ENCODE measurements around the gene FAM174C. TPM values are rescaled to one million over a fixed set of nuclear protein-coding genes. Genes with fewer than 3 reads are reported as not detected.
A peak's percentile ranks its signal among the peaks of the same experiment; 100 is the strongest.

The FAM174C gene
- total and polyA plus RNA-seq, 2 donors, result 29.2 to 62.2 TPM

- peak in 2 of 9 donors; percentile 39 to 65 for DNase-seq (ENCODE audit: low read depth in 6 of 9, low spot score in 9 of 9)
- peak within 1 kb of the TSS; percentile 86 to 89 for H3K27ac ChIP-seq (ENCODE audit: low read depth in 1 of 2, low read length in 1 of 2)
- H3K27me3 ChIP-seq (ENCODE audit: control insufficient read depth in 2 of 2, insufficient read depth in 1 of 2, low read length in 1 of 2), result peaks cover 0 to 5% of the 10 kb centered on the region in 2 donors
- peak within 1 kb of the TSS; percentile 33 to 99 for H3K4me3 ChIP-seq (ENCODE audit: low read length in 2 of 2)
- WGBS, result 1% methylated on average over 60 of the region's 60 CpGs
- H3K9me3 ChIP-seq (ENCODE audit: control insufficient read depth in 2 of 2, insufficient read depth in 1 of 2, low read length in 1 of 2), result no peaks in the 10 kb centered on the region
- H3K4me1 ChIP-seq (ENCODE audit: control insufficient read depth in 2 of 2, insufficient read depth in 2 of 2, low read length in 2 of 2), result peaks cover 10 to 46% of the 10 kb centered on the region in 2 donors
- H3K36me3 ChIP-seq (ENCODE audit: control insufficient read depth in 2 of 2, insufficient read depth in 2 of 2, low read length in 1 of 2), result peaks cover 17 to 23% of the 10 kb centered on the region in 2 donors
These were observed 27.1 kb upstream of the FAM174C start, which contains the start of gene MIDN for GRCh38 chr19:1248139-1248785. MIDN (plus strand) TSS chr19:1248583; CDS start chr19:1250297, 1,714 bp downstream.

DNA sequence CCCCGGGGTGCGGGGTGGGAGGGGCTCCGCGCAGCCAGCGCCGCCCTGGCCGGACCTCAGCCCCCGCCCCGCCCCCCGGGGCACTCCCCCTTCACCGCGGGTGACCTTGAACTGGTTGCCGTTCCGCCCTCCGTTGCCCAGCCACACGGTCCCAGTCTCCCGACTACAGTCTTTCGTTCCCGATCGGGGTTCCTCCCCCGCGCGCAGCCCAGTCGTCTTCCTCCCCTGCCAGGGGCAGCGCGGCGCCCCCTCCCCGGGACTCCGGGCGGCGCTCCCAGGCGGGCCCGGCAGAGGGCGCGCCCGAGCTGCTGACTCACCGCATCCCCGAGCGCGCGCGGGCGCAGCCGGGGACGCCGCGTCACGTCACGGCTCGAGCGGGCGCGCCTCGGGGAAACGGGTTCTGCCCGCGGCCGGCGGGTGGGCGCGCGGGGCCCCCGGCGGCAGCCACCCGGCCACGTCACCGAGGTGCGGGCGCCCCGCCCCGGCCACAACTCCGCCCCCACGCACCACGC is 26.5 kb upstream of the FAM174C start:
- H3K4me1 ChIP-seq (ENCODE audit: control insufficient read depth in 2 of 2, insufficient read depth in 2 of 2, low read length in 2 of 2), result peaks cover 16 to 48% of the 10 kb centered on the region in 2 donors

GRCh38 chr19:1249298-1249989 is 25.9 kb upstream of the FAM174C start:
- H3K4me3 ChIP-seq (ENCODE audit: low read length in 2 of 2), result peak overlapping the region; percentile 89 to 99
- H3K27me3 ChIP-seq (ENCODE audit: control insufficient read depth in 2 of 2, insufficient read depth in 1 of 2, low read length in 1 of 2), result peaks cover 0 to 5% of the 10 kb centered on the region in 2 donors
- WGBS, result under 1% methylated on average over 102 of the region's 102 CpGs
- DNase-seq (ENCODE audit: low read depth in 6 of 9, low spot score in 9 of 9), result peak in 8 of 9 donors; percentile 92 to 99 (median 98)
- H3K4me1 ChIP-seq (ENCODE audit: control insufficient read depth in 2 of 2, insufficient read depth in 2 of 2, low read length in 2 of 2), result peaks cover 18 to 43% of the 10 kb centered on the region in 2 donors
- H3K27ac ChIP-seq (ENCODE audit: low read depth in 1 of 2, low read length in 1 of 2), result peak overlapping the region; percentile 94 to 97
- H3K9me3 ChIP-seq (ENCODE audit: control insufficient read depth in 2 of 2, insufficient read depth in 1 of 2, low read length in 1 of 2), result peaks cover 0 to under 1% of the 10 kb centered on the region in 2 donors
- H3K36me3 ChIP-seq (ENCODE audit: control insufficient read depth in 2 of 2, insufficient read depth in 2 of 2, low read length in 1 of 2), result peaks cover 23 to 30% of the 10 kb centered on the region in 2 donors

More for the DNA sequence above, 26.5 kb upstream of the FAM174C start:
- DNase-seq (ENCODE audit: low read depth in 6 of 9, low spot score in 9 of 9), result peak in 5 of 9 donors; percentile 65 to 87 (median 83)
- no peaks in the 10 kb centered on the region for H3K9me3 ChIP-seq (ENCODE audit: control insufficient read depth in 2 of 2, insufficient read depth in 1 of 2, low read length in 1 of 2)
- H3K36me3 ChIP-seq (ENCODE audit: control insufficient read depth in 2 of 2, insufficient read depth in 2 of 2, low read length in 1 of 2), result peaks cover 20 to 24% of the 10 kb centered on the region in 2 donors
- H3K27me3 ChIP-seq (ENCODE audit: control insufficient read depth in 2 of 2, insufficient read depth in 1 of 2, low read length in 1 of 2), result peaks cover 0 to 5% of the 10 kb centered on the region in 2 donors
- WGBS, result under 1% methylated on average over 74 of the region's 74 CpGs
- H3K4me3 ChIP-seq (ENCODE audit: low read length in 2 of 2), result peak overlapping the region; percentile 33 to 99
- H3K27ac ChIP-seq (ENCODE audit: low read depth in 1 of 2, low read length in 1 of 2), result peak overlapping the region; percentile 64 to 84

DNA sequence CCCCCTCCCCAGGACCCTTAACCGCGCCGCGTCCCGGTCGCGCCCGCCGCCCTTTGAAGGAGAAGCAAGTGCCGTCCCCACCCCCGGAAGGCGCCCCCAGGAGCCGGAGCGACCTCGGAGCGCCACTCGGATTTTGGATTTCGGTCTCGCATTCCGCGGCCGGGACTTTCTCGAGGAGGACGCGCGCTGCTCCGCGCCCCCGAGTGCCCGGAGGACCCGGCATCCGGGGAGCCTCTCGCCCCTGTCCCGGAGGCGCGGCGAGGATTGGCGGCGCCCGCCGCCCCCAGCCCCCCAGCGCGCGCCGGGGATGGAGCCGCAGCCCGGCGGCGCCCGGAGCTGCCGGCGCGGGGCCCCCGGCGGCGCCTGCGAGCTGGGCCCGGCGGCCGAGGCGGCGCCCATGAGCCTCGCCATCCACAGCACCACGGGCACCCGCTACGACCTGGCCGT is 25.3 kb upstream of the FAM174C start:
- Histone ChIP-seq H3K4me1 (ENCODE audit: control insufficient read depth in 2 of 2, insufficient read depth in 2 of 2, low read length in 2 of 2) (peaks cover 14 to 38% of the 10 kb centered on the region in 2 donors), H3K36me3 (ENCODE audit: control insufficient read depth in 2 of 2, insufficient read depth in 2 of 2, low read length in 1 of 2) (peaks cover 24 to 30% of the 10 kb centered on the region in 2 donors), H3K27ac (ENCODE audit: low read depth in 1 of 2, low read length in 1 of 2) (peak overlapping the region; percentile 94 to 97), H3K9me3 (ENCODE audit: control insufficient read depth in 2 of 2, insufficient read depth in 1 of 2, low read length in 1 of 2) (peaks cover 0 to 6% of the 10 kb centered on the region in 2 donors), H3K27me3 (ENCODE audit: control insufficient read depth in 2 of 2, insufficient read depth in 1 of 2, low read length in 1 of 2) (peaks cover 0 to 5% of the 10 kb centered on the region in 2 donors), H3K4me3 (ENCODE audit: low read length in 2 of 2) (peak overlapping the region; percentile 89 to 99)
- under 1% methylated on average over 67 of the region's 67 CpGs for WGBS
- no peak for DNase-seq (ENCODE audit: low read depth in 6 of 9, low spot score in 9 of 9)

DNA sequence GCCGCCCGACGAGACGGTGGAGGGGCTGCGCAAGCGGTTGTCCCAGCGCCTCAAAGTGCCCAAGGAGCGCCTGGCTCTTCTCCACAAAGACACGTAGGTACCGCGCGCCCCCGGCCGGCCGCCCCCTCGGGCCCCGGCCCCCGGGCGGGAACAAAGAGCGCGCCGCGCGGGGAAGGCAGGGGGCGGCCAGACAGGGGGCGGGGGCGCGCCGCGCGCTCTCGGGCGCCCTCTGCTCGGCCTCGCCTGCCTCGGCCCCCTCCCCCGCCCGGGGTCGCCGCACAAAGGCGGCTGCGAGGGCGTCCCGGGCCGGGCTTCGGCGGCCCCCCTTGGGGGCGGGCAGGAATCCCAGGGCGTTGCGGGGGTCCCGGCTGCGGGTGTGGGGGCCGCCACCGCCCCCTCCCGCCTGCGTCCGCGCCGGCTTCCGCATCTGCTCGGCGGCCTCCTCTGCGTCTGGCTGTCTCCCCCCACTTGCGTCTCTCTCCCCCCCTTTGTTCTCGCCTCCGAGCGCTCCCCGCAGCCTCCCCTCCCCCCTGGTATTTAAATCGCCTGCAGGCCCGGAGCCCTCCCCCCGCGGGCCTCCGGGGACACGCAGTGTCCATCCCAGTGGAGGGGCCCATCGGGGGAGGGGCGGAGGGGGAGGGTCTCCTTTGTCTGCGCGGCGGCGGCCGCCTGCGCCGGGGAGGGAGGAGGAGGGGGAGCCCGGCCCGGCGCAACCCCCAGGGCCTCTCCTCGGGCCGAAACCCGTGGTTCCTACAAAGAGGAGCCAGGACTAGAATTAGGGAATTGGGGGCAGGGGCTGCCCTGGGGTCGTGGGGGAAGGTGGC is 24.7 kb upstream of the FAM174C start:
- peak in 4 of 9 donors; percentile 63 to 87 (median 76) for DNase-seq (ENCODE audit: low read depth in 6 of 9, low spot score in 9 of 9)
- Histone ChIP-seq H3K27me3 (ENCODE audit: control insufficient read depth in 2 of 2, insufficient read depth in 1 of 2, low read length in 1 of 2) (peaks cover 0 to 5% of the 10 kb centered on the region in 2 donors), H3K36me3 (ENCODE audit: control insufficient read depth in 2 of 2, insufficient read depth in 2 of 2, low read length in 1 of 2) (peaks cover 25 to 35% of the 10 kb centered on the region in 2 donors), H3K4me1 (ENCODE audit: control insufficient read depth in 2 of 2, insufficient read depth in 2 of 2, low read length in 2 of 2) (peaks cover 14 to 36% of the 10 kb centered on the region in 2 donors), H3K9me3 (ENCODE audit: control insufficient read depth in 2 of 2, insufficient read depth in 1 of 2, low read length in 1 of 2) (peaks cover 0 to 7% of the 10 kb centered on the region in 2 donors), H3K4me3 (ENCODE audit: low read length in 2 of 2) (peak overlapping the region; percentile 89 to 99), H3K27ac (ENCODE audit: low read depth in 1 of 2, low read length in 1 of 2) (peak overlapping the region; percentile 92 to 97)
- under 1% methylated on average over 90 of the region's 90 CpGs for WGBS

- 2% methylated on average over 41 of the region's 41 CpGs for WGBS
- peaks cover 34 to 42% of the 10 kb centered on the region in 2 donors for H3K36me3 ChIP-seq (ENCODE audit: control insufficient read depth in 2 of 2, insufficient read depth in 2 of 2, low read length in 1 of 2)
- peaks cover 0 to 7% of the 10 kb centered on the region in 2 donors for H3K9me3 ChIP-seq (ENCODE audit: control insufficient read depth in 2 of 2, insufficient read depth in 1 of 2, low read length in 1 of 2)
- H3K27me3 ChIP-seq (ENCODE audit: control insufficient read depth in 2 of 2, insufficient read depth in 1 of 2, low read length in 1 of 2), result peaks cover 0 to 5% of the 10 kb centered on the region in 2 donors
- peak overlapping the region; percentile 89 to 99 for H3K4me3 ChIP-seq (ENCODE audit: low read length in 2 of 2)
- H3K4me1 ChIP-seq (ENCODE audit: control insufficient read depth in 2 of 2, insufficient read depth in 2 of 2, low read length in 2 of 2), result peaks cover 14 to 38% of the 10 kb centered on the region in 2 donors
- peak in 4 of 9 donors; percentile 75 to 89 (median 77) for DNase-seq (ENCODE audit: low read depth in 6 of 9, low spot score in 9 of 9)
- peak overlapping the region; percentile 92 to 97 for H3K27ac ChIP-seq (ENCODE audit: low read depth in 1 of 2, low read length in 1 of 2)
These were observed 23.8 kb upstream of the FAM174C start for GRCh38 chr19:1251330-1252220.

- Histone ChIP-seq H3K36me3 (ENCODE audit: control insufficient read depth in 2 of 2, insufficient read depth in 2 of 2, low read length in 1 of 2) (peaks cover 41 to 50% of the 10 kb centered on the region in 2 donors), H3K9me3 (ENCODE audit: control insufficient read depth in 2 of 2, insufficient read depth in 1 of 2, low read length in 1 of 2) (peaks cover 0 to 9% of the 10 kb centered on the region in 2 donors), H3K27me3 (ENCODE audit: control insufficient read depth in 2 of 2, insufficient read depth in 1 of 2, low read length in 1 of 2) (peaks cover 0 to 5% of the 10 kb centered on the region in 2 donors), H3K4me1 (ENCODE audit: control insufficient read depth in 2 of 2, insufficient read depth in 2 of 2, low read length in 2 of 2) (peaks cover 14 to 38% of the 10 kb centered on the region in 2 donors), H3K4me3 (ENCODE audit: low read length in 2 of 2) (peak overlapping the region; percentile 89 to 99), H3K27ac (ENCODE audit: low read depth in 1 of 2, low read length in 1 of 2) (peak overlapping the region; percentile 92 to 97)
- 2% methylated on average over 30 of the region's 30 CpGs for WGBS
- DNase-seq (ENCODE audit: low read depth in 6 of 9, low spot score in 9 of 9), result peak in 3 of 9 donors; percentile 69 to 85 (median 73)
These were observed 23.0 kb upstream of the FAM174C start for GRCh38 chr19:1252221-1252820.
